HAP-1 (cell line): ENCODE results near the gene SLC6A7.
A peak's percentile ranks its signal among the peaks of the same experiment; 100 is the strongest.

ENCODE experiments used
- DNase-seq, 2 experiments: peaks; one replicate each; pipeline ENCODE4 v3.0.0-alpha.2; 2016 to 2020; ENCODE audit warnings: low spot score in 2 of 2
- H3K27me3 ChIP-seq: fragments of 250-450 bp; sonication (Bioruptor Pico); 2 replicates; pipeline ENCODE4 v1.5.1; 2020; ENCODE audit warnings: low read depth, mild to moderate bottlenecking, moderate library complexity
- H3K36me3 ChIP-seq: fragments of 250-450 bp; sonication (Bioruptor Pico); replicated peaks from 2 replicates; pipeline ENCODE4 v1.5.1; 2020; ENCODE audit warnings: mild to moderate bottlenecking
- H3K4me1 ChIP-seq: fragments of 250-450 bp; sonication (Bioruptor Pico); 2 replicates; pipeline ENCODE4 v1.5.1; 2020; ENCODE audit warnings: mild to moderate bottlenecking
- H3K4me3 ChIP-seq: fragments of 250-450 bp; sonication (Bioruptor Pico); 2 replicates; pipeline ENCODE4 v1.5.1; 2020; ENCODE audit warnings: mild to moderate bottlenecking, moderate library complexity
- H3K9me3 ChIP-seq: fragments of 250-450 bp; sonication (Bioruptor Pico); 2 replicates; pipeline ENCODE4 v1.5.1; 2020; ENCODE audit warnings: mild to moderate bottlenecking, moderate library complexity
- in situ Hi-C: fragments of 300-500 bp; cut with MboI; formaldehyde crosslinking; loops from 3 replicates; pipeline ENCODE4 v1.14.3; 2020; ENCODE audit warnings: low sequenced_read_pairs, inconsistent platforms, mixed read lengths

SLC6A7 gene

GRCh38 chr5:150173161-150173560 is 16.7 kb upstream of the SLC6A7 start:
- Histone ChIP-seq H3K4me1 (no peaks in the 10 kb centered on the region), H3K27me3 (no peaks in the 10 kb centered on the region), H3K36me3 (no peaks in the 10 kb centered on the region), H3K9me3 (no peaks in the 10 kb centered on the region), H3K4me3 (no peak overlapping the region)
- in situ Hi-C loops, result no loop called here
- no peak for DNase-seq

GRCh38 chr5:150174285-150174684 is 15.6 kb upstream of the SLC6A7 start:
- Histone ChIP-seq H3K4me1 (no peaks in the 10 kb centered on the region), H3K36me3 (no peaks in the 10 kb centered on the region), H3K27me3 (no peaks in the 10 kb centered on the region), H3K4me3 (no peak overlapping the region), H3K9me3 (no peaks in the 10 kb centered on the region)
- no peak for DNase-seq
- in situ Hi-C loops, result no loop called here

- DNase-seq, result no peak
- no peaks in the 10 kb centered on the region for H3K36me3 ChIP-seq
- H3K27me3 ChIP-seq, result no peaks in the 10 kb centered on the region
- no peaks in the 10 kb centered on the region for H3K4me1 ChIP-seq
- in situ Hi-C loops, result no loop called here
- no peak overlapping the region for H3K4me3 ChIP-seq
- no peaks in the 10 kb centered on the region for H3K9me3 ChIP-seq
These were observed 14.8 kb upstream of the SLC6A7 start for GRCh38 chr5:150175076-150175475.

- no peaks in the 10 kb centered on the region for H3K36me3 ChIP-seq
- H3K9me3 ChIP-seq, result no peaks in the 10 kb centered on the region
- in situ Hi-C loops, result no loop called here
- no peak overlapping the region for H3K4me3 ChIP-seq
- peak; percentile 17 to 58 for DNase-seq
- H3K27me3 ChIP-seq, result no peaks in the 10 kb centered on the region
- no peaks in the 10 kb centered on the region for H3K4me1 ChIP-seq
These were observed 14.3 kb upstream of the SLC6A7 start for GRCh38 chr5:150175536-150175935.

GRCh38 chr5:150176745-150177477 is 13.0 kb upstream of the SLC6A7 start:
- in situ Hi-C loops, result no loop called here
- Histone ChIP-seq H3K9me3 (no peaks in the 10 kb centered on the region), H3K4me1 (no peaks in the 10 kb centered on the region), H3K36me3 (no peaks in the 10 kb centered on the region), H3K4me3 (no peak overlapping the region), H3K27me3 (no peaks in the 10 kb centered on the region)
- DNase-seq, result no peak

- H3K9me3 ChIP-seq, result no peaks in the 10 kb centered on the region
- H3K27me3 ChIP-seq, result no peaks in the 10 kb centered on the region
- in situ Hi-C loops, result no loop called here
- no peaks in the 10 kb centered on the region for H3K4me1 ChIP-seq
- H3K4me3 ChIP-seq, result no peak overlapping the region
- H3K36me3 ChIP-seq, result no peaks in the 10 kb centered on the region
- DNase-seq, result no peak
These were observed 12.1 kb upstream of the SLC6A7 start for GRCh38 chr5:150177721-150178120.

- in situ Hi-C loops, result no loop called here
- H3K36me3 ChIP-seq, result no peaks in the 10 kb centered on the region
- H3K4me1 ChIP-seq, result no peaks in the 10 kb centered on the region
- no peak for DNase-seq
- H3K27me3 ChIP-seq, result no peaks in the 10 kb centered on the region
- no peak overlapping the region for H3K4me3 ChIP-seq
- H3K9me3 ChIP-seq, result no peaks in the 10 kb centered on the region
These were observed 11.6 kb upstream of the SLC6A7 start for GRCh38 chr5:150178262-150178661.

GRCh38 chr5:150179019-150179620 is 10.7 kb upstream of the SLC6A7 start:
- in situ Hi-C loops, result no loop called here
- no peak for DNase-seq
- no peaks in the 10 kb centered on the region for H3K9me3 ChIP-seq
- H3K27me3 ChIP-seq, result no peaks in the 10 kb centered on the region
- no peaks in the 10 kb centered on the region for H3K36me3 ChIP-seq
- no peak overlapping the region for H3K4me3 ChIP-seq
- H3K4me1 ChIP-seq, result no peaks in the 10 kb centered on the region

GRCh38 chr5:150180241-150181026 is 9.4 kb upstream of the SLC6A7 start:
- no peaks in the 10 kb centered on the region for H3K36me3 ChIP-seq
- no peak overlapping the region for H3K4me3 ChIP-seq
- in situ Hi-C loops, result no loop called here
- no peaks in the 10 kb centered on the region for H3K9me3 ChIP-seq
- no peaks in the 10 kb centered on the region for H3K27me3 ChIP-seq
- H3K4me1 ChIP-seq, result no peaks in the 10 kb centered on the region
- DNase-seq, result no peak

- Histone ChIP-seq H3K9me3 (no peaks in the 10 kb centered on the region), H3K4me3 (no peak overlapping the region), H3K4me1 (no peaks in the 10 kb centered on the region), H3K27me3 (no peaks in the 10 kb centered on the region), H3K36me3 (no peaks in the 10 kb centered on the region)
- in situ Hi-C loops, result no loop called here
- DNase-seq, result no peak
These were observed 8.8 kb upstream of the SLC6A7 start for GRCh38 chr5:150181027-150181426.

- Histone ChIP-seq H3K4me3 (no peak overlapping the region), H3K36me3 (no peaks in the 10 kb centered on the region), H3K4me1 (no peaks in the 10 kb centered on the region), H3K27me3 (no peaks in the 10 kb centered on the region), H3K9me3 (no peaks in the 10 kb centered on the region)
- DNase-seq, result no peak
- in situ Hi-C loops, result no loop called here
These were observed 7.9 kb upstream of the SLC6A7 start for GRCh38 chr5:150181766-150182545.

- no peaks in the 10 kb centered on the region for H3K27me3 ChIP-seq
- DNase-seq, result no peak
- no peaks in the 10 kb centered on the region for H3K9me3 ChIP-seq
- no peak overlapping the region for H3K4me3 ChIP-seq
- no peaks in the 10 kb centered on the region for H3K36me3 ChIP-seq
- in situ Hi-C loops, result no loop called here
- no peaks in the 10 kb centered on the region for H3K4me1 ChIP-seq
These were observed 7.1 kb upstream of the SLC6A7 start for GRCh38 chr5:150182774-150183173.

GRCh38 chr5:150183436-150183835 is 6.4 kb upstream of the SLC6A7 start:
- H3K27me3 ChIP-seq, result no peaks in the 10 kb centered on the region
- DNase-seq, result no peak
- no peaks in the 10 kb centered on the region for H3K36me3 ChIP-seq
- in situ Hi-C loops, result no loop called here
- no peaks in the 10 kb centered on the region for H3K9me3 ChIP-seq
- no peak overlapping the region for H3K4me3 ChIP-seq
- H3K4me1 ChIP-seq, result no peaks in the 10 kb centered on the region
